Right lobe of liver (tissue), 6 donors: ENCODE data around the gene RRM2. TPM values are rescaled to one million over a fixed set of nuclear protein-coding genes. Genes with fewer than 3 reads are reported as not detected.

Experiments
- ATAC-seq, 4 donors: fragments of 200-7000 bp; cut with Tn5 transposase; one replicate each; pipeline ENCODE4 v1.9.1; 2020; ENCODE audit warnings: mild to moderate bottlenecking in 4 of 4, moderate library complexity in 4 of 4
- DNase-seq, 3 donors: peaks; one replicate each; pipeline ENCODE4 v3.0.0-alpha.2; 2020
- H3K27ac ChIP-seq, 3 donors: fragments of 200-600 bp; one replicate each; pipeline ENCODE4 v1.8.0; 2022
- H3K27me3 ChIP-seq, 2 donors: fragments of 200-600 bp; one replicate each; pipeline ENCODE4 v1.8.0; 2022
- H3K36me3 ChIP-seq, 4 donors: fragments of 200-600 bp; sonication (generic) in 1 of 4; one replicate each; pipeline versions ENCODE4 v1.5.1 to v1.8.0; 2017 to 2022; ENCODE audit warnings: control low read depth in 1 of 4
- H3K4me1 ChIP-seq, 4 donors: fragments of 200-600 bp; sonication (generic) in 1 of 4; one replicate each; pipeline versions ENCODE4 v1.5.1 to v1.8.0; 2017 to 2022; ENCODE audit warnings: control low read depth in 1 of 4
- H3K4me3 ChIP-seq, 3 donors: fragments of 200-600 bp; one replicate each; pipeline ENCODE4 v1.8.0; 2022
- H3K9me3 ChIP-seq, 4 donors: fragments of 200-600 bp; sonication (generic) in 1 of 4; one replicate each; pipeline versions ENCODE4 v1.5.1 to v1.8.0; 2017 to 2022; ENCODE audit warnings: control low read depth in 1 of 4
- CTCF ChIP-seq, 4 donors: fragments of 200-600 bp in 3 of 4; fragments of 450-650 bp in 1 of 4; IDR thresholded peaks; one replicate each; pipeline versions ENCODE4 v1.5.1 to v1.8.0; 2016 to 2022; ENCODE audit warnings: antibody characterized with exemption in 4 of 4, mild to moderate bottlenecking in 2 of 4
- POLR2A ChIP-seq: fragments of 450-650 bp; IDR thresholded peaks from one replicate; pipeline ENCODE4 v1.6.1; 2017; ENCODE audit warnings: antibody characterized with exemption, mild to moderate bottlenecking
- WGBS: methylation state at CpG from one replicate; pipeline ENCODE4 v1.1.6; 2018; ENCODE audit warnings: low coverage, low lambda C conversion rate; ENCODE audit not compliant: insufficient coverage; ENCODE audit errors: missing lambda C conversion rate; 5-methylcytosine and 5-hydroxymethylcytosine counted together
- intact Hi-C, 2 donors: fragments of 100-400 bp; cut with DNase I; formaldehyde crosslinking; loops; one replicate each; pipeline versions ENCODE4 v1.11.2 to v1.14.1; 2022
- total RNA-seq, 6 experiments: library from RNA; depleted of rRNA in 2 of 6; stranded (reverse); fragments of >200 nt in 2 of 6; fragmentation: NEBNext Ultra II Directional in 3 of 6; extraction: Animal tissue kit (Norgen Biotek cat#: 25700) in 3 of 6; gene quantifications; one replicate each; pipeline versions ENCODE4 v1.1.0 to v1.2.4, GENCODE V29; 2016 to 2023
- donor health status: DM: no; HTN: yes; CAD: no.
- donor health status: DM: no; HTN: no; CAD: no.
- donor health status: DM: no; HTN: no; CAD: no.
- donor health status: DM: no; HTN: yes; CAD: no.
- donor health status: DM: no; HTN: yes; CAD: no.

RRM2 gene
- total RNA-seq, 6 experiments from 2014 or later: 1.1 to 10.3 (median 5.7) TPM

- ATAC-seq (no peak), DNase-seq (no peak)
- WGBS: 77% methylated on average over 3 of the region's 3 CpGs
- Histone ChIP-seq H3K4me3 (no peak overlapping the region), H3K27ac (no peak overlapping the region), H3K36me3 (peaks cover 0 to 3% (median 0%) of the 10 kb centered on the region in 4 donors), H3K9me3 (no peaks in the 10 kb centered on the region), H3K27me3 (no peaks in the 10 kb centered on the region), H3K4me1 (peaks cover 0 to 22% (median 0%) of the 10 kb centered on the region in 4 donors)
- intact Hi-C loops: loop anchor here (10.0 kb wide), 2 partner anchors 145 to 305 kb away; no protein-coding TSS in a partner anchor
- TF ChIP-seq POLR2A (no peak), CTCF (IDR thresholded peaks at IDR 0.05) (no peak)
Measured at GRCh38 chr2:10129490-10129889, 7.0 kb downstream of the RRM2 start.

GRCh38 chr2:10132043-10132575 is 9.6 kb downstream of the RRM2 start:
- intact Hi-C loops: no loop called here
- H3K4me1 ChIP-seq: peaks cover 0 to 13% (median 0%) of the 10 kb centered on the region in 4 donors
- H3K27me3 ChIP-seq: no peaks in the 10 kb centered on the region
- no peak overlapping the region for H3K4me3 ChIP-seq
- DNase-seq (no peak), ATAC-seq (no peak)
- no peak overlapping the region for H3K27ac ChIP-seq
- H3K36me3 ChIP-seq: peaks cover 0 to 3% (median 0%) of the 10 kb centered on the region in 4 donors
- no peaks in the 10 kb centered on the region for H3K9me3 ChIP-seq
- no peak for TF ChIP-seq POLR2A
- TF ChIP-seq CTCF (IDR thresholded peaks at IDR 0.05): no peak
- 94% methylated on average over 6 of the region's 7 CpGs for WGBS

GRCh38 chr2:10132596-10132995 is 10.1 kb downstream of the RRM2 start:
- intact Hi-C loops: no loop called here
- DNase-seq (no peak), ATAC-seq (peak in 3 of 4 donors; percentile 27 to 81 (median 52))
- Histone ChIP-seq H3K27ac (no peak overlapping the region), H3K4me3 (no peak overlapping the region), H3K27me3 (no peaks in the 10 kb centered on the region), H3K36me3 (peaks cover 0 to 3% (median 0%) of the 10 kb centered on the region in 4 donors), H3K4me1 (peaks cover 0 to 11% (median 0%) of the 10 kb centered on the region in 4 donors), H3K9me3 (no peaks in the 10 kb centered on the region)
- no CpG with 5 or more reads among the region's 6 CpGs for WGBS
- no peak for TF ChIP-seq CTCF (IDR thresholded peaks at IDR 0.05)
- TF ChIP-seq POLR2A: no peak

- no peak for DNase-seq
Measured at GRCh38 chr2:10132996-10133647, 10.6 kb downstream of the RRM2 start.

More at GRCh38 chr2:10132996-10133647, 10.6 kb downstream of the RRM2 start:
- TF ChIP-seq POLR2A (no peak), CTCF (IDR thresholded peaks at IDR 0.05) (no peak)
- ATAC-seq: peak in 3 of 4 donors; percentile 67 to 83 (median 74)
- peaks cover 0 to 11% (median 0%) of the 10 kb centered on the region in 4 donors for H3K4me1 ChIP-seq
- no peaks in the 10 kb centered on the region for H3K27me3 ChIP-seq
- 57% methylated on average over 3 of the region's 6 CpGs for WGBS
- H3K36me3 ChIP-seq: peaks cover 0 to 3% (median 0%) of the 10 kb centered on the region in 4 donors
- no peak overlapping the region for H3K27ac ChIP-seq
- no peaks in the 10 kb centered on the region for H3K9me3 ChIP-seq
- intact Hi-C loops: no loop called here
- H3K4me3 ChIP-seq: no peak overlapping the region
